ENCODE results near the gene PRELID3B. TPM values are rescaled to one million over a fixed set of nuclear protein-coding genes. Genes with fewer than 3 reads are reported as not detected.

Gene PRELID3B
- total and polyA plus RNA-seq, 2 of the 13 experiments (the other 11 are each of a cell fraction or from before 2014, with no cell fraction given): 23.3 to 42.6 TPM

DNA sequence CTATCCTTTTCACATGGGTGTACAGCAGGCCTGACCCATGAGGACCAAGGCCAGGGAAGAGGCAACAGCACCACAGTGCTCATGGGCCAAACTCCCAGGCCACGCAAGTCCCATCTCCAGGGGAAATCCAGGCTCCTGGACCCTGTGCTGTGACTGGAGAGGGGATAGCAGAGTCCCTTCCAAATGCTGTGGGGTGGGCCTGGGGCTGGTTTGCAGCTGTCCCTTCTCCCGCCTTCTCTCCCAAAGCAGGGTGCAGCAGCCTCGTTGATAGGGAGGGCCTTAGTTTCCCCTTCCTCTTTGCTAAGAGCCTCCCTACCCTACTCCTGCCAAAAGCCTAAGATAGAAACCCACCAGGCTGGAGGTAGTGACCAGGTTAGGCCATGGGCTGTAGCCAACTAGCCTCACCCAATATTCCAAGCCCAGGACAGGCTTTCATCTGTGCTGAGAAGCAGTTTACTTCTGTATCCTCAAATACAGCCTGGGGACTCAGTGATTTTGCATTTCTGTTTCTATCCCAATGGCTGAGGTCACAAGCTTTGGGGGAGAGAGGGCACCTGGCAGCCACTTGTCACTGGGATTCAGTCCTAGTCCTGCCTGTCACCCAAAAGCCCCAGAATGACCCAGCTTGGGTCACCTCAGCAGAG is 36.9 kb downstream of the PRELID3B start (continued):
- TF ChIP-seq MYPOP (CRISPR knock-in tag; IDR thresholded peaks at IDR 0.05) (no peak), ATRX (CRISPR knock-in tag; IDR thresholded peaks at IDR 0.05; ENCODE audit: borderline replicate concordance) (no peak), AGO1 (IDR thresholded peaks at IDR 0.05; ENCODE audit: low read depth, low read length, poor library complexity, severe bottlenecking) (no peak), ATF7 (IDR thresholded peaks at IDR 0.05) (no peak), ATF7 (CRISPR knock-in tag; IDR thresholded peaks at IDR 0.05) (no peak), ZNF530 (CRISPR knock-in tag; IDR thresholded peaks at IDR 0.05; ENCODE audit: low read depth) (no peak), ZFP37 (CRISPR knock-in tag; IDR thresholded peaks at IDR 0.05; ENCODE audit: borderline replicate concordance) (0 out of 2 replicates have a peak, but pooled peaks have one; percentile 14), ZNF503 (CRISPR knock-in tag; IDR thresholded peaks at IDR 0.05) (peak; percentile 51; the same call in 1 of the 2 replicates), DNMT3B (CRISPR knock-in tag; conservative IDR thresholded peaks at IDR 0.05) (no peak), ZNF780A (CRISPR knock-in tag; IDR thresholded peaks at IDR 0.05) (no peak), ZNF883 (CRISPR knock-in tag; IDR thresholded peaks at IDR 0.05; ENCODE audit: not compliant biosample characterization) (peak; percentile 82), MYC (CRISPR knock-in tag; IDR thresholded peaks at IDR 0.05; ENCODE audit: borderline replicate concordance) (0 out of 2 replicates have a peak, but pooled peaks have one; percentile 14), GLI4 (CRISPR knock-in tag; IDR thresholded peaks at IDR 0.05; ENCODE audit: borderline replicate concordance) (0 out of 2 replicates have a peak, but pooled peaks have one; percentile 30), ZNF776 (CRISPR knock-in tag; IDR thresholded peaks at IDR 0.05) (no peak), ZNF747 (CRISPR knock-in tag; IDR thresholded peaks at IDR 0.05; ENCODE audit: borderline replicate concordance) (no peak), FOXK1 (CRISPR knock-in tag; IDR thresholded peaks at IDR 0.05; ENCODE audit: borderline replicate concordance, low read depth) (no peak)
- TF ChIP-seq, protein P1, sequence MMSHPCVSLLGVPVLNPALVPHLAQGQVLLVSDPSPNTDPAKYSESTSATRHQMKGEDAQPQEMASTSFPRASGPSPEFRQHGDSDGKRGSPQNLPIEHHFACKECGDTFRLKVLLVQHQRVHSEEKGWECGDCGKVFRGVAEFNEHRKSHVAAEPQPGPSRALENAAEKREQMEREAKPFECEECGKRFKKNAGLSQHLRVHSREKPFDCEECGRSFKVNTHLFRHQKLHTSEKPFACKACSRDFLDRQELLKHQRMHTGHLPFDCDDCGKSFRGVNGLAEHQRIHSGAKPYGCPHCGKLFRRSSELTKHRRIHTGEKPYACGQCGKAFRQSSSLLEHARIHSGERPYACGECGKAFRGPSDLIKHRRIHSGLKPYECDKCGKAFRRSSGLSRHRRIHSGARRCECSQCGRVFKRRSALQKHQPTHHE (CRISPR knock-in tag; IDR thresholded peaks at IDR 0.05; ENCODE audit: borderline replicate concordance): no peak
- TF ChIP-seq, protein P2, sequence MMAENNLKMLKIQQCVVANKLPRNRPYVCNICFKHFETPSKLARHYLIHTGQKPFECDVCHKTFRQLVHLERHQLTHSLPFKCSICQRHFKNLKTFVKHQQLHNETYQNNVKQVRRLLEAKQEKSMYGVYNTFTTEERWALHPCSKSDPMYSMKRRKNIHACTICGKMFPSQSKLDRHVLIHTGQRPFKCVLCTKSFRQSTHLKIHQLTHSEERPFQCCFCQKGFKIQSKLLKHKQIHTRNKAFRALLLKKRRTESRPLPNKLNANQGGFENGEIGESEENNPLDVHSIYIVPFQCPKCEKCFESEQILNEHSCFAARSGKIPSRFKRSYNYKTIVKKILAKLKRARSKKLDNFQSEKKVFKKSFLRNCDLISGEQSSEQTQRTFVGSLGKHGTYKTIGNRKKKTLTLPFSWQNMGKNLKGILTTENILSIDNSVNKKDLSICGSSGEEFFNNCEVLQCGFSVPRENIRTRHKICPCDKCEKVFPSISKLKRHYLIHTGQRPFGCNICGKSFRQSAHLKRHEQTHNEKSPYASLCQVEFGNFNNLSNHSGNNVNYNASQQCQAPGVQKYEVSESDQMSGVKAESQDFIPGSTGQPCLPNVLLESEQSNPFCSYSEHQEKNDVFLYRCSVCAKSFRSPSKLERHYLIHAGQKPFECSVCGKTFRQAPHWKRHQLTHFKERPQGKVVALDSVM (CRISPR knock-in tag; IDR thresholded peaks at IDR 0.05): no peak
- TF ChIP-seq, protein P3, sequence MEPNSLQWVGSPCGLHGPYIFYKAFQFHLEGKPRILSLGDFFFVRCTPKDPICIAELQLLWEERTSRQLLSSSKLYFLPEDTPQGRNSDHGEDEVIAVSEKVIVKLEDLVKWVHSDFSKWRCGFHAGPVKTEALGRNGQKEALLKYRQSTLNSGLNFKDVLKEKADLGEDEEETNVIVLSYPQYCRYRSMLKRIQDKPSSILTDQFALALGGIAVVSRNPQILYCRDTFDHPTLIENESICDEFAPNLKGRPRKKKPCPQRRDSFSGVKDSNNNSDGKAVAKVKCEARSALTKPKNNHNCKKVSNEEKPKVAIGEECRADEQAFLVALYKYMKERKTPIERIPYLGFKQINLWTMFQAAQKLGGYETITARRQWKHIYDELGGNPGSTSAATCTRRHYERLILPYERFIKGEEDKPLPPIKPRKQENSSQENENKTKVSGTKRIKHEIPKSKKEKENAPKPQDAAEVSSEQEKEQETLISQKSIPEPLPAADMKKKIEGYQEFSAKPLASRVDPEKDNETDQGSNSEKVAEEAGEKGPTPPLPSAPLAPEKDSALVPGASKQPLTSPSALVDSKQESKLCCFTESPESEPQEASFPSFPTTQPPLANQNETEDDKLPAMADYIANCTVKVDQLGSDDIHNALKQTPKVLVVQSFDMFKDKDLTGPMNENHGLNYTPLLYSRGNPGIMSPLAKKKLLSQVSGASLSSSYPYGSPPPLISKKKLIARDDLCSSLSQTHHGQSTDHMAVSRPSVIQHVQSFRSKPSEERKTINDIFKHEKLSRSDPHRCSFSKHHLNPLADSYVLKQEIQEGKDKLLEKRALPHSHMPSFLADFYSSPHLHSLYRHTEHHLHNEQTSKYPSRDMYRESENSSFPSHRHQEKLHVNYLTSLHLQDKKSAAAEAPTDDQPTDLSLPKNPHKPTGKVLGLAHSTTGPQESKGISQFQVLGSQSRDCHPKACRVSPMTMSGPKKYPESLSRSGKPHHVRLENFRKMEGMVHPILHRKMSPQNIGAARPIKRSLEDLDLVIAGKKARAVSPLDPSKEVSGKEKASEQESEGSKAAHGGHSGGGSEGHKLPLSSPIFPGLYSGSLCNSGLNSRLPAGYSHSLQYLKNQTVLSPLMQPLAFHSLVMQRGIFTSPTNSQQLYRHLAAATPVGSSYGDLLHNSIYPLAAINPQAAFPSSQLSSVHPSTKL (CRISPR knock-in tag; IDR thresholded peaks at IDR 0.05): no peak

Measured in HepG2 (cell line).